ENCODE measurements around the gene PAX6. TPM values are rescaled to one million over a fixed set of nuclear protein-coding genes. Genes with fewer than 3 reads are reported as not detected.

Gene PAX6
- polyA plus RNA-seq, 1 donor (not counting 4 experiments of a cell fraction or from before 2014, with no cell fraction given), result 0.12 TPM

DNA sequence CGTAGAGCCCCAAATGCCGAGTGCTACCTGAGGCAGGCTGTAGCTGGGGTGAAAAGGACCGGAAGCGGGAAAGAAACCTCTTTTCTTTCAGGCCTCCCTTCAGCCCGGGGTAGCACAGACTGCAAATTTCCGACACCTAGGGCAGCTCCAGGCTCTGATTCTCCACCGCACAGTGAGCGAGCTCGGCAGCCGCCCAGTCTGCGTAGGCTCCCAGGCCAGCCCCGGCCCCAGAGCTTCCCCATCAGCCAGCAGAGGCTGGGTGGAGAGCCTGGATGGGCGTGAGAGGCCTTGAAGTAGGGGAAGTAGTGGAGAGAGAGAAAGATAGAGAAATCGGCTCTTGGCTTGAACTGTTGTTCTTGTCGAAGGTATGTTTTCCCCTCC is 9.3 kb upstream of the PAX6 start:
- DNase-seq (ENCODE audit: low read depth, low spot score) (no peak), FAIRE-seq (no peak)
- Histone ChIP-seq H4K20me1 (ENCODE audit: control insufficient read depth, extremely low read depth, insufficient read depth, low read length) (peaks cover 6% of the 10 kb centered on the region), H3K4me2 (ENCODE audit: control insufficient read depth, extremely low read depth, insufficient read depth, low read depth, low read length) (no peak overlapping the region), H3K9me1 (ENCODE audit: control insufficient read depth, extremely low read depth, insufficient read depth, low read length) (no peaks in the 10 kb centered on the region), H2AFZ (ENCODE audit: control insufficient read depth, low read length) (no peak overlapping the region), H3K27me3 (ENCODE audit: control insufficient read depth, extremely low read depth, insufficient read depth, low read length) (peaks cover 100% of the 10 kb centered on the region), H3K9me3 (ENCODE audit: control insufficient read depth, low read depth, low read length) (no peaks in the 10 kb centered on the region), H3K9ac (ENCODE audit: control insufficient read depth, extremely low read depth, insufficient read depth, low read length) (no peak overlapping the region), H3K4me1 (ENCODE audit: control insufficient read depth, extremely low read depth, insufficient read depth, low read length) (peaks cover 10% of the 10 kb centered on the region), H3K79me2 (ENCODE audit: control insufficient read depth, insufficient read depth, low read length) (no peaks in the 10 kb centered on the region), H3K36me3 (ENCODE audit: control insufficient read depth in 2 of 2, extremely low read depth in 1 of 2, insufficient read depth in 2 of 2, low read length in 2 of 2) (no peaks in the 10 kb centered on the region), H3K4me3 (ENCODE audit: control insufficient read depth in 2 of 3, extremely low read depth in 1 of 3, insufficient read depth in 2 of 3, low read depth in 1 of 3, low read length in 3 of 3) (no peak overlapping the region), H3K27ac (ENCODE audit: control insufficient read depth, insufficient read depth, low read length) (no peak overlapping the region)
- TF ChIP-seq, protein P1, sequence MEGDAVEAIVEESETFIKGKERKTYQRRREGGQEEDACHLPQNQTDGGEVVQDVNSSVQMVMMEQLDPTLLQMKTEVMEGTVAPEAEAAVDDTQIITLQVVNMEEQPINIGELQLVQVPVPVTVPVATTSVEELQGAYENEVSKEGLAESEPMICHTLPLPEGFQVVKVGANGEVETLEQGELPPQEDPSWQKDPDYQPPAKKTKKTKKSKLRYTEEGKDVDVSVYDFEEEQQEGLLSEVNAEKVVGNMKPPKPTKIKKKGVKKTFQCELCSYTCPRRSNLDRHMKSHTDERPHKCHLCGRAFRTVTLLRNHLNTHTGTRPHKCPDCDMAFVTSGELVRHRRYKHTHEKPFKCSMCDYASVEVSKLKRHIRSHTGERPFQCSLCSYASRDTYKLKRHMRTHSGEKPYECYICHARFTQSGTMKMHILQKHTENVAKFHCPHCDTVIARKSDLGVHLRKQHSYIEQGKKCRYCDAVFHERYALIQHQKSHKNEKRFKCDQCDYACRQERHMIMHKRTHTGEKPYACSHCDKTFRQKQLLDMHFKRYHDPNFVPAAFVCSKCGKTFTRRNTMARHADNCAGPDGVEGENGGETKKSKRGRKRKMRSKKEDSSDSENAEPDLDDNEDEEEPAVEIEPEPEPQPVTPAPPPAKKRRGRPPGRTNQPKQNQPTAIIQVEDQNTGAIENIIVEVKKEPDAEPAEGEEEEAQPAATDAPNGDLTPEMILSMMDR (optimal IDR thresholded peaks at IDR 0.05 in 1 of 3, IDR thresholded peaks at IDR 0.05 in 1 of 3, conservative IDR thresholded peaks at IDR 0.05 in 1 of 3; ENCODE audit: extremely low read depth in 1 of 3, insufficient read depth in 2 of 3, low read length in 3 of 3), result no peak
- TF ChIP-seq EZH2 (IDR thresholded peaks at IDR 0.05; ENCODE audit: low read length), result peak; percentile 77
- dilution Hi-C loops (cut with MboI; ENCODE audit: extremely low pct_ligation_motif_present, low sequenced_read_pairs), result no loop called here

GRCh38 chr11:31819621-31820437 is 8.7 kb upstream of the PAX6 start:
- no peak for DNase-seq (ENCODE audit: low read depth, low spot score)
- no peaks in the 10 kb centered on the region for H3K79me2 ChIP-seq (ENCODE audit: control insufficient read depth, insufficient read depth, low read length)
- peaks cover 100% of the 10 kb centered on the region for H3K27me3 ChIP-seq (ENCODE audit: control insufficient read depth, extremely low read depth, insufficient read depth, low read length)
- TF ChIP-seq EZH2 (IDR thresholded peaks at IDR 0.05; ENCODE audit: low read length), result no peak
- TF ChIP-seq, protein P1 (optimal IDR thresholded peaks at IDR 0.05 in 1 of 3, IDR thresholded peaks at IDR 0.05 in 1 of 3, conservative IDR thresholded peaks at IDR 0.05 in 1 of 3; ENCODE audit: extremely low read depth in 1 of 3, insufficient read depth in 2 of 3, low read length in 3 of 3), result no peak
- H3K9me1 ChIP-seq (ENCODE audit: control insufficient read depth, extremely low read depth, insufficient read depth, low read length), result no peaks in the 10 kb centered on the region
- no peak overlapping the region for H3K9ac ChIP-seq (ENCODE audit: control insufficient read depth, extremely low read depth, insufficient read depth, low read length)
- H3K36me3 ChIP-seq (ENCODE audit: control insufficient read depth in 2 of 2, extremely low read depth in 1 of 2, insufficient read depth in 2 of 2, low read length in 2 of 2), result no peaks in the 10 kb centered on the region
- H3K4me1 ChIP-seq (ENCODE audit: control insufficient read depth, extremely low read depth, insufficient read depth, low read length), result peaks cover 14% of the 10 kb centered on the region
- no peak overlapping the region for H3K27ac ChIP-seq (ENCODE audit: control insufficient read depth, insufficient read depth, low read length)
- H4K20me1 ChIP-seq (ENCODE audit: control insufficient read depth, extremely low read depth, insufficient read depth, low read length), result peaks cover 9% of the 10 kb centered on the region
- dilution Hi-C loops (cut with MboI; ENCODE audit: extremely low pct_ligation_motif_present, low sequenced_read_pairs), result no loop called here
- H2AFZ ChIP-seq (ENCODE audit: control insufficient read depth, low read length), result no peak overlapping the region
- H3K4me3 ChIP-seq (ENCODE audit: control insufficient read depth in 2 of 3, extremely low read depth in 1 of 3, insufficient read depth in 2 of 3, low read depth in 1 of 3, low read length in 3 of 3), result no peak overlapping the region
- no peaks in the 10 kb centered on the region for H3K9me3 ChIP-seq (ENCODE audit: control insufficient read depth, low read depth, low read length)
- no peak overlapping the region for H3K4me2 ChIP-seq (ENCODE audit: control insufficient read depth, extremely low read depth, insufficient read depth, low read depth, low read length)
- FAIRE-seq, result no peak

Data from keratinocyte (primary cell).